NT2/D1 (cell line): ENCODE measurements around the gene RNF215.

Source experiments
- DNase-seq: peaks from one replicate; pipeline ENCODE4 v3.0.0-alpha.2; 2011; ENCODE audit warnings: low read depth, low spot score
- H3K27me3 ChIP-seq: 2 replicates; pipeline ENCODE4 v1.6.0; 2011; ENCODE audit warnings: mild to moderate bottlenecking; ENCODE audit not compliant: insufficient read length, insufficient read depth
- H3K36me3 ChIP-seq: 2 replicates; pipeline ENCODE4 v1.6.1; 2011; ENCODE audit warnings: mild to moderate bottlenecking, low read length, mixed read lengths; ENCODE audit not compliant: insufficient read depth, insufficient read length
- H3K4me1 ChIP-seq: 2 replicates; pipeline ENCODE4 v1.5.1; 2011; ENCODE audit not compliant: insufficient read depth, insufficient read length
- H3K4me3 ChIP-seq: 2 replicates; pipeline ENCODE4 v1.5.1; 2011; ENCODE audit warnings: low read depth; ENCODE audit not compliant: insufficient read length
- H3K9ac ChIP-seq: 2 replicates; pipeline ENCODE4 v1.6.0; 2011; ENCODE audit warnings: low read depth; ENCODE audit not compliant: insufficient read length
- H3K9me3 ChIP-seq: 2 replicates; pipeline ENCODE4 v1.5.1; 2011; ENCODE audit warnings: mild to moderate bottlenecking, low read length; ENCODE audit not compliant: insufficient read depth
- SUZ12 ChIP-seq: IDR thresholded peaks from 2 replicates; pipeline ENCODE4 v1.6.1; 2011; ENCODE audit not compliant: insufficient read length, insufficient read depth; ENCODE audit errors: extremely low read depth
- YY1 ChIP-seq: IDR thresholded peaks from 2 replicates; pipeline ENCODE4 v1.6.1; 2011; ENCODE audit not compliant: insufficient read length, insufficient read depth
- ZNF274 ChIP-seq: IDR thresholded peaks from 2 replicates; pipeline ENCODE4 v1.6.1; 2011; ENCODE audit warnings: mild to moderate bottlenecking, low read depth, low read length

RNF215 gene

DNA sequence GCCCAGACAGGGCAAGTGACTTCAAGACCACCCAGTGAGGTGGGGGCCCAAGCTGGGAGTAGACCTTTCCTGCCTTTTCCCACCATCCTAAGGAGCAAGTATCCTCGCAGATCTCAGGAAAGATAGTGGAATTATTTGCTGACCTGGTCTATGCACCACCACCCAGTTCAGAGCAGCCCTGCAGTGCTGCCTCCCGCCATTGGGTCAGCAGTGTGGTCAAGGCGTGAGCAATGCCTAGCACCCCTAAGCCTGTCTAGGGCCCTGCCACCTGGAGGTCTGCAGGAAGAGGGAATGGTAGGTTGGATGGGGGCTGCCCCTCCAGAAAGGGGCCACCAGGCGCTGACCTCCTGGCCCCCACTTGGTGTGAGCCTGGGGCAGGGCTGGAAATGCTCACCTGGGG lies 44.9 kb upstream of the RNF215 start:
- peaks cover under 1% of the 10 kb centered on the region; the same call in 1 of the 2 replicates for H3K9me3 ChIP-seq
- H3K36me3 ChIP-seq: peaks cover 23% of the 10 kb centered on the region
- peaks cover 3% of the 10 kb centered on the region for H3K4me1 ChIP-seq
- H3K9ac ChIP-seq: no peak overlapping the region
- no peak overlapping the region for H3K4me3 ChIP-seq
- H3K27me3 ChIP-seq: no peaks in the 10 kb centered on the region
- no peak for DNase-seq
- TF ChIP-seq SUZ12 (no peak), ZNF274 (no peak), YY1 (no peak)

DNA sequence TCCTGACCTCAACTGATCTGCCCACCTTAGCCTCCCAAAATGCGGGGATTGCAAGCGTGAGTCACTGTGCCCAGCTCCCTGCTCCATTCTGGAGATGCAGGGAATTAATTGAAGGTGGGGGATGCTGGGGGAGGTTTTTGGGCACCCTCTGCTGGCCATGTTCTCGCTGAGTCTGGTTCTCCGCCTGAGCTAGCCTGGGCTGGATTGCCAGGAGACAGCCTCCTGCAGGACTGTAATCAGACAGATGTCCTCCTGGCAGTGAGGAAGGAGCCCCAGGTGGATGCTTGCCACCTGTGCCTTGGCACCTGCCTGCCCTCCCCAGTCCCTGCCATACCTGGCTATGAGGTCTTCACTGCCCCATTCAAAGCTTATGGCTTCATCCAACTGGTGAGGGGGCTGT lies 43.7 kb upstream of the RNF215 start:
- no peaks in the 10 kb centered on the region for H3K27me3 ChIP-seq
- peaks cover 3% of the 10 kb centered on the region for H3K4me1 ChIP-seq
- H3K9me3 ChIP-seq: no peaks in the 10 kb centered on the region; the same call in 1 of the 2 replicates
- no peak for TF ChIP-seq YY1
- TF ChIP-seq SUZ12: no peak
- TF ChIP-seq ZNF274: no peak
- DNase-seq: no peak
- H3K4me3 ChIP-seq: no peak overlapping the region
- H3K36me3 ChIP-seq: peaks cover 30% of the 10 kb centered on the region
- no peak overlapping the region for H3K9ac ChIP-seq

DNA sequence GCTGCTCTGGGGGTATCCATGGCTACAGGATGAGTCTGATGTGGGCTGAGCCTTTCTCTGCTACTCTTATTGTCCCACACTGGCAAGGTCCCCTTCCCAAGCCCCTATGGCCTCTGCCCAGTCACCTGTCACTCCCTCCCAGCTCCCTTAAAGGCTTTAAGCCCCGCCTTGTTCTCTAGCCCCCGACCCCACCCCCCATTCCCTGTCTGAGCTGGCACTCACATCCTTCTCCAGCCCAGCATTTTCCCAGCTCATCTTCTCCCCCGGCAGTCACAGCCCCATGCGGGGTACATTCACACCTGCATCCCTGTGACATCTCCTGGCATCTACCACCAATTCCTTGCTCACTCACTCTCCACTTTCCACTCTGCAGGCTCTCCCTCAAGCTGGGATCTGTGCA lies 42.7 kb upstream of the RNF215 start:
- peaks cover 1% of the 10 kb centered on the region for H3K4me1 ChIP-seq
- DNase-seq: no peak
- peaks cover 30% of the 10 kb centered on the region for H3K36me3 ChIP-seq
- no peak overlapping the region for H3K9ac ChIP-seq
- no peaks in the 10 kb centered on the region for H3K9me3 ChIP-seq
- H3K27me3 ChIP-seq: no peaks in the 10 kb centered on the region
- no peak overlapping the region for H3K4me3 ChIP-seq
- no peak for TF ChIP-seq YY1
- no peak for TF ChIP-seq ZNF274
- no peak for TF ChIP-seq SUZ12

GRCh38 chr22:30427871-30428270 lies 40.7 kb upstream of the RNF215 start:
- H3K9me3 ChIP-seq: no peaks in the 10 kb centered on the region
- H3K9ac ChIP-seq: no peak overlapping the region
- H3K36me3 ChIP-seq: peaks cover 30% of the 10 kb centered on the region
- no peak for DNase-seq
- no peak for TF ChIP-seq YY1
- TF ChIP-seq SUZ12: no peak
- TF ChIP-seq ZNF274: no peak
- peaks cover 1% of the 10 kb centered on the region for H3K4me1 ChIP-seq
- H3K27me3 ChIP-seq: no peaks in the 10 kb centered on the region
- H3K4me3 ChIP-seq: no peak overlapping the region

- TF ChIP-seq SUZ12: no peak
- no peak for TF ChIP-seq YY1
- no peak for TF ChIP-seq ZNF274
- Histone ChIP-seq H3K4me3 (peak overlapping the region; percentile 85), H3K9me3 (no peaks in the 10 kb centered on the region), H3K36me3 (peaks cover 30% of the 10 kb centered on the region), H3K4me1 (peaks cover 1% of the 10 kb centered on the region), H3K9ac (peak overlapping the region; percentile 87), H3K27me3 (no peaks in the 10 kb centered on the region)
- DNase-seq: peak; percentile 47
Observed at GRCh38 chr22:30426388-30427353, 39.5 kb upstream of the RNF215 start.

- Histone ChIP-seq H3K9me3 (no peaks in the 10 kb centered on the region), H3K9ac (peak within 1 kb of the TSS; percentile 87), H3K4me3 (peak within 1 kb of the TSS; percentile 85), H3K36me3 (peaks cover 31% of the 10 kb centered on the region), H3K4me1 (peaks cover 1% of the 10 kb centered on the region), H3K27me3 (no peaks in the 10 kb centered on the region)
- peak; percentile 47 for DNase-seq
- TF ChIP-seq YY1 (no peak), SUZ12 (no peak), ZNF274 (no peak)
Observed at GRCh38 chr22:30425616-30426387, 38.6 kb upstream of the RNF215 start, which contains the start of gene MTFP1. TSS of gene MTFP1 (plus strand) at chr22:30425768. CDS start at chr22:30425880, 112 bp downstream.

DNA sequence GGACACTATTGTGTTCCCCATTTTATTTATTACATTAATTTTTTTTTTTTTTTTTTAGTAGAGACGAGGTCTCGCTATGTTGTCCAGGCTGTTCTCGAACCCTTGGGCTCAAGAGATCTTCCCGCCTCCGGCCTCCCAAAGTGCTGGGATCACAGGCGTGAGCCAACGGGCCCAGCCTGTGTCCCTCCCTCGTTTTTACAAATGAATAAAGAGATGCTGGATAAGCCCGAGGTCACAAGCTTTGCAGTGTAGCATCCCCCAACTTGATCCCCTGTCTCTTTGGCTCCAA lies 38.1 kb upstream of the RNF215 start:
- H3K9me3 ChIP-seq: no peaks in the 10 kb centered on the region
- H3K9ac ChIP-seq: peak overlapping the region; percentile 87
- peaks cover 1% of the 10 kb centered on the region for H3K4me1 ChIP-seq
- DNase-seq: no peak
- H3K4me3 ChIP-seq: peak overlapping the region; percentile 85
- H3K27me3 ChIP-seq: no peaks in the 10 kb centered on the region
- no peak for TF ChIP-seq YY1
- TF ChIP-seq ZNF274: no peak
- no peak for TF ChIP-seq SUZ12
- peaks cover 33% of the 10 kb centered on the region for H3K36me3 ChIP-seq
